Liver (tissue), 3 donors: Measurements from ENCODE around the gene ENDOG.

Source experiments
- CTCF ChIP-seq: fragments of 150-350 bp; IDR thresholded peaks from 2 replicates; pipeline ENCODE4 v1.5.1; 2017; ENCODE audit warnings: improper control_type of control experiment, low read depth, low read length; ENCODE audit not compliant: missing input control
- FOXA1 ChIP-seq: IDR thresholded peaks from 2 replicates; pipeline ENCODE4 v1.6.1; 2016; ENCODE audit warnings: antibody characterized with exemption
- HNF4A ChIP-seq, 2 donors: conservative IDR thresholded peaks; 2 replicates each; pipeline ENCODE4 v1.6.1; 2016; ENCODE audit warnings: antibody characterized with exemption in 2 of 2, mild to moderate bottlenecking in 2 of 2
- JUND ChIP-seq, 2 donors: IDR thresholded peaks; 2 replicates each; pipeline ENCODE4 v1.6.1; 2016; ENCODE audit warnings: antibody characterized with exemption in 2 of 2
- REST ChIP-seq: IDR thresholded peaks from 2 replicates; pipeline ENCODE4 v1.6.1; 2016; ENCODE audit warnings: antibody characterized with exemption, mild to moderate bottlenecking
- TAF1 ChIP-seq: conservative IDR thresholded peaks from 2 replicates; pipeline ENCODE4 v1.6.1; 2016; ENCODE audit warnings: antibody characterized with exemption, mild to moderate bottlenecking
- YY1 ChIP-seq: IDR thresholded peaks from 2 replicates; pipeline ENCODE4 v1.6.1; 2016; ENCODE audit warnings: antibody characterized with exemption, mild to moderate bottlenecking
- donor health status: healthy.
- donor health status: healthy.

- no peak for TF ChIP-seq CTCF
- TF ChIP-seq TAF1 = no peak
- TF ChIP-seq FOXA1 = no peak
- TF ChIP-seq JUND (IDR thresholded peaks at IDR 0.05) = no peak
- no peak for TF ChIP-seq HNF4A (conservative IDR thresholded peaks at IDR 0.05)
- TF ChIP-seq REST = no peak
- no peak for TF ChIP-seq YY1
Measured at GRCh38 chr9:128833696-128834095, 15.4 kb downstream of the ENDOG start.
